ENCODE results near the gene PDK2.
"Not testable (repeated sequence)": the region's sequence is repeated elsewhere in the genome, so short reads cannot be mapped to it uniquely, and the experiment has no call there.

The PDK2 gene

GRCh38 chr17:50055055-50055425 lies 40.1 kb upstream of the PDK2 start:
- H3K9me3 Mint-ChIP-seq = no peaks in the 10 kb centered on the region
- H3K27ac Mint-ChIP-seq = peak overlapping the region; percentile 67
- H3K4me1 Mint-ChIP-seq = peaks cover 44% of the 10 kb centered on the region
- DNase-seq (ENCODE audit: low spot score in 2 of 2) (no peak), ATAC-seq (no peak)
- peak overlapping the region; percentile 86 for H3K4me3 Mint-ChIP-seq
- no peaks in the 10 kb centered on the region for H3K36me3 Mint-ChIP-seq

- Mint-ChIP-seq H3K36me3 (no peaks in the 10 kb centered on the region), H3K27ac (peak within 1 kb of the TSS; percentile 67), H3K4me3 (peak within 1 kb of the TSS; percentile 86), H3K9me3 (no peaks in the 10 kb centered on the region), H3K4me1 (peaks cover 41% of the 10 kb centered on the region)
- peak; percentile 59 for ATAC-seq
- peak; percentile 37 to 79 for DNase-seq (ENCODE audit: low spot score in 2 of 2)
Measured at GRCh38 chr17:50055426-50056216, 39.5 kb upstream of the PDK2 start, which contains the start of gene ITGA3. Gene ITGA3, plus strand, starts transcription at chr17:50056110. Its CDS starts 330 bp downstream, at chr17:50056440.

GRCh38 chr17:50056217-50056960 lies 38.8 kb upstream of the PDK2 start:
- peak; percentile 77 for ATAC-seq
- H3K4me3 Mint-ChIP-seq = peak overlapping the region; percentile 86
- peak; percentile 44 to 81 for DNase-seq (ENCODE audit: low spot score in 2 of 2)
- no peaks in the 10 kb centered on the region for H3K36me3 Mint-ChIP-seq
- H3K9me3 Mint-ChIP-seq = no peaks in the 10 kb centered on the region
- peaks cover 34% of the 10 kb centered on the region for H3K4me1 Mint-ChIP-seq
- peak overlapping the region; percentile 67 for H3K27ac Mint-ChIP-seq

GRCh38 chr17:50056961-50057330 lies 38.2 kb upstream of the PDK2 start:
- no peak for DNase-seq (ENCODE audit: low spot score in 2 of 2)
- H3K27ac Mint-ChIP-seq = no peak overlapping the region

GRCh38 chr17:50057521-50057991 lies 37.6 kb upstream of the PDK2 start:
- DNase-seq (ENCODE audit: low spot score in 2 of 2) (no peak), ATAC-seq (no peak)
- Mint-ChIP-seq H3K36me3 (no peaks in the 10 kb centered on the region), H3K4me3 (peak overlapping the region; percentile 86), H3K9me3 (no peaks in the 10 kb centered on the region), H3K4me1 (peaks cover 26% of the 10 kb centered on the region), H3K27ac (peak overlapping the region; percentile 27)

More at GRCh38 chr17:50056961-50057330, 38.2 kb upstream of the PDK2 start:
- Mint-ChIP-seq H3K36me3 (no peaks in the 10 kb centered on the region), H3K4me1 (peaks cover 28% of the 10 kb centered on the region), H3K9me3 (no peaks in the 10 kb centered on the region), H3K4me3 (peak overlapping the region; percentile 86)
- ATAC-seq = no peak

- Mint-ChIP-seq H3K27ac (no peak overlapping the region), H3K4me1 (peaks cover 26% of the 10 kb centered on the region), H3K36me3 (no peaks in the 10 kb centered on the region), H3K4me3 (no peak overlapping the region), H3K9me3 (no peaks in the 10 kb centered on the region)
- no peak for ATAC-seq
- DNase-seq (ENCODE audit: low spot score in 2 of 2) = no peak
Measured at GRCh38 chr17:50058296-50058953, 36.7 kb upstream of the PDK2 start.

- H3K4me1 Mint-ChIP-seq = peaks cover 26% of the 10 kb centered on the region
- H3K4me3 Mint-ChIP-seq = no peak overlapping the region
- H3K27ac Mint-ChIP-seq = no peak overlapping the region
- H3K9me3 Mint-ChIP-seq = no peaks in the 10 kb centered on the region
- ATAC-seq (no peak), DNase-seq (ENCODE audit: low spot score in 2 of 2) (no peak)
- H3K36me3 Mint-ChIP-seq = no peaks in the 10 kb centered on the region
Measured at GRCh38 chr17:50059256-50059655, 35.9 kb upstream of the PDK2 start.

GRCh38 chr17:50059759-50060273 lies 35.3 kb upstream of the PDK2 start:
- no peak overlapping the region for H3K4me3 Mint-ChIP-seq
- ATAC-seq = no peak
- H3K27ac Mint-ChIP-seq = no peak overlapping the region
- no peaks in the 10 kb centered on the region for H3K36me3 Mint-ChIP-seq
- no peaks in the 10 kb centered on the region for H3K9me3 Mint-ChIP-seq
- no peak for DNase-seq (ENCODE audit: low spot score in 2 of 2)
- peaks cover 25% of the 10 kb centered on the region for H3K4me1 Mint-ChIP-seq

GRCh38 chr17:50060951-50061712 lies 34.0 kb upstream of the PDK2 start:
- Mint-ChIP-seq H3K9me3 (no peaks in the 10 kb centered on the region), H3K4me3 (no peak overlapping the region), H3K4me1 (peaks cover 20% of the 10 kb centered on the region), H3K27ac (no peak overlapping the region), H3K36me3 (no peaks in the 10 kb centered on the region)
- ATAC-seq (no peak), DNase-seq (ENCODE audit: low spot score in 2 of 2) (no peak)

- DNase-seq (ENCODE audit: low spot score in 2 of 2); H3K36me3 Mint-ChIP-seq; ATAC-seq; H3K9me3 Mint-ChIP-seq; H3K27ac Mint-ChIP-seq; H3K4me3 Mint-ChIP-seq: not testable (repeated sequence)
- peaks cover 19% of the 10 kb centered on the region for H3K4me1 Mint-ChIP-seq
Measured at GRCh38 chr17:50061713-50062045, 33.5 kb upstream of the PDK2 start.

GRCh38 chr17:50062293-50063243 lies 32.6 kb upstream of the PDK2 start:
- Mint-ChIP-seq H3K4me3 (no peak overlapping the region), H3K9me3 (no peaks in the 10 kb centered on the region), H3K36me3 (no peaks in the 10 kb centered on the region), H3K4me1 (peaks cover 10% of the 10 kb centered on the region), H3K27ac (no peak overlapping the region)
- ATAC-seq = no peak
- no peak for DNase-seq (ENCODE audit: low spot score in 2 of 2)

GRCh38 chr17:50063561-50064252 lies 31.4 kb upstream of the PDK2 start:
- ATAC-seq (no peak), DNase-seq (ENCODE audit: low spot score in 2 of 2) (no peak)
- no peaks in the 10 kb centered on the region for H3K9me3 Mint-ChIP-seq
- H3K4me3 Mint-ChIP-seq = no peak overlapping the region
- H3K4me1 Mint-ChIP-seq = peaks cover 5% of the 10 kb centered on the region
- no peaks in the 10 kb centered on the region for H3K36me3 Mint-ChIP-seq
- H3K27ac Mint-ChIP-seq = peak overlapping the region; percentile 19

GRCh38 chr17:50064253-50065001 lies 30.7 kb upstream of the PDK2 start:
- Mint-ChIP-seq H3K36me3 (no peaks in the 10 kb centered on the region), H3K9me3 (no peaks in the 10 kb centered on the region), H3K27ac (no peak overlapping the region), H3K4me3 (no peak overlapping the region), H3K4me1 (peaks cover 2% of the 10 kb centered on the region)
- no peak for ATAC-seq
- no peak for DNase-seq (ENCODE audit: low spot score in 2 of 2)
